Upper lobe of left lung (tissue), 4 donors: ENCODE results near the gene OR2A12.

Experiments used
- EP300 ChIP-seq, 4 donors: sonication (generic); formaldehyde crosslinking; IDR thresholded peaks; one replicate each; pipeline ENCODE4 v1.5.1; 2017; ENCODE audit warnings: antibody characterized with exemption in 4 of 4, control low read depth in 2 of 4
- TF ChIP-seq, protein P1 (sequence below), 6 experiments: fragments of 450-650 bp in 4 of 6; fragments of 200-600 bp in 2 of 6; sonication (generic) in 2 of 6; IDR thresholded peaks; one replicate each; pipeline ENCODE4 v1.5.1; 2016 to 2019; ENCODE audit warnings: antibody characterized with exemption in 6 of 6

DNA sequence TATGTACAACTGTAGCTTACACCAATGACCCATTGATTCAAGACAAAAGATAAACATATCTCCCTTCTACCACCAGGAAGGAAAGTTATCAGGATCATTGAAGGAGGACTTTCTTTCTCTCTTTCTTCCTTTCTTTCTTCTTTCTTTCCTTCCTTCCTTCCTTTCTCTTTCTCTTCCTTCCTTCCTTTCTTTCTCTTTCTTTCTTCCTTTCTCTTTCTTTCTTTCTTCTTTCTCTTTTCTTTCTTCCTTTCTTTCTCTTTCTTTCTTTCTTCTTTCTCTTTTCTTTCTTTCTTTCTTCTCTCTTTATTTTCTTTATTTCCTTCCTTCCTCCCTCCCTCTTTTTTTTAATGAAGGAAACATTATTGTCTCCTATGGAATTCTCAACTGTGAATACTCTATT, 12.7 kb downstream of the OR2A12 start:
- no peak for TF ChIP-seq EP300 (IDR thresholded peaks at IDR 0.05)
- TF ChIP-seq, protein P1, sequence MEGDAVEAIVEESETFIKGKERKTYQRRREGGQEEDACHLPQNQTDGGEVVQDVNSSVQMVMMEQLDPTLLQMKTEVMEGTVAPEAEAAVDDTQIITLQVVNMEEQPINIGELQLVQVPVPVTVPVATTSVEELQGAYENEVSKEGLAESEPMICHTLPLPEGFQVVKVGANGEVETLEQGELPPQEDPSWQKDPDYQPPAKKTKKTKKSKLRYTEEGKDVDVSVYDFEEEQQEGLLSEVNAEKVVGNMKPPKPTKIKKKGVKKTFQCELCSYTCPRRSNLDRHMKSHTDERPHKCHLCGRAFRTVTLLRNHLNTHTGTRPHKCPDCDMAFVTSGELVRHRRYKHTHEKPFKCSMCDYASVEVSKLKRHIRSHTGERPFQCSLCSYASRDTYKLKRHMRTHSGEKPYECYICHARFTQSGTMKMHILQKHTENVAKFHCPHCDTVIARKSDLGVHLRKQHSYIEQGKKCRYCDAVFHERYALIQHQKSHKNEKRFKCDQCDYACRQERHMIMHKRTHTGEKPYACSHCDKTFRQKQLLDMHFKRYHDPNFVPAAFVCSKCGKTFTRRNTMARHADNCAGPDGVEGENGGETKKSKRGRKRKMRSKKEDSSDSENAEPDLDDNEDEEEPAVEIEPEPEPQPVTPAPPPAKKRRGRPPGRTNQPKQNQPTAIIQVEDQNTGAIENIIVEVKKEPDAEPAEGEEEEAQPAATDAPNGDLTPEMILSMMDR (IDR thresholded peaks at IDR 0.05): no peak
